Prostate gland (tissue), 2 donors: ENCODE measurements around the gene ASIC2.

Experiments used
- POLR2A ChIP-seq: fragments of 450-650 bp; IDR thresholded peaks from one replicate; pipeline ENCODE4 v1.6.1; 2016; ENCODE audit warnings: antibody characterized with exemption, mild to moderate bottlenecking
- TF ChIP-seq, protein P1 (sequence below), 4 experiments: fragments of 200-600 bp in 2 of 4; fragments of 450-650 bp in 2 of 4; sonication (generic) in 2 of 4; IDR thresholded peaks; 1 replicate in 3 of 4; 2 replicates in 1 of 4; pipeline ENCODE4 v1.5.1; 2016 to 2019; ENCODE audit warnings: antibody characterized with exemption in 4 of 4, mild to moderate bottlenecking in 2 of 4, moderate library complexity in 2 of 4

DNA sequence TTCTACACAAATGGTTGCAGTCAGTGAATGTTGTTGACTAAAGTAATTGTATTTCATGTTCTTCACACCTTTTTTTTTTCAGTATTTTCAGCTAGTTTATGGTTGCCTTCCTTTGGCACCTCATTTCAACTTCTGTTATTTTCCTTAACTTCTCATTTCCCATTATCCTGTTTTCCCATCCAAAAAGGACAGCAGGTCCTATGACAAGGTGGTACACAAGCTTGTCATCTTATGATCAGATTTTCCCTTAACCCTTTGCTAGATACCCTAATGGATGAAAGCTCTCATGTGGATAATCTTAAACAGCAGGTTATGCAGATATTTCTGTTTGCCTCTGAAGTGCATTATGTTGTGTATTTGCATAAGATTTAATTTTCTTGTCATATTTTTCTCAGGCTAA, 7.1 kb upstream of the ASIC2 start:
- TF ChIP-seq POLR2A = no peak
- TF ChIP-seq, protein P1, sequence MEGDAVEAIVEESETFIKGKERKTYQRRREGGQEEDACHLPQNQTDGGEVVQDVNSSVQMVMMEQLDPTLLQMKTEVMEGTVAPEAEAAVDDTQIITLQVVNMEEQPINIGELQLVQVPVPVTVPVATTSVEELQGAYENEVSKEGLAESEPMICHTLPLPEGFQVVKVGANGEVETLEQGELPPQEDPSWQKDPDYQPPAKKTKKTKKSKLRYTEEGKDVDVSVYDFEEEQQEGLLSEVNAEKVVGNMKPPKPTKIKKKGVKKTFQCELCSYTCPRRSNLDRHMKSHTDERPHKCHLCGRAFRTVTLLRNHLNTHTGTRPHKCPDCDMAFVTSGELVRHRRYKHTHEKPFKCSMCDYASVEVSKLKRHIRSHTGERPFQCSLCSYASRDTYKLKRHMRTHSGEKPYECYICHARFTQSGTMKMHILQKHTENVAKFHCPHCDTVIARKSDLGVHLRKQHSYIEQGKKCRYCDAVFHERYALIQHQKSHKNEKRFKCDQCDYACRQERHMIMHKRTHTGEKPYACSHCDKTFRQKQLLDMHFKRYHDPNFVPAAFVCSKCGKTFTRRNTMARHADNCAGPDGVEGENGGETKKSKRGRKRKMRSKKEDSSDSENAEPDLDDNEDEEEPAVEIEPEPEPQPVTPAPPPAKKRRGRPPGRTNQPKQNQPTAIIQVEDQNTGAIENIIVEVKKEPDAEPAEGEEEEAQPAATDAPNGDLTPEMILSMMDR (IDR thresholded peaks at IDR 0.05) = no peak
